K562 treated with DMSO at 1 percent for 48 hours (cell line): Measurements from ENCODE around the gene AKR1E2. TPM values are rescaled to one million over a fixed set of nuclear protein-coding genes. Genes with fewer than 3 reads are reported as not detected.

Experiments used
- total RNA-seq: library from RNA; unstranded; fragments of 300-600 nt; gene quantifications from 2 replicates; pipeline ENCODE4 v1.2.3, GENCODE V29; 2022; ENCODE audit warnings: low replicate concordance; ENCODE audit errors: extremely low read depth

The AKR1E2 gene
- total RNA-seq, result not detected in 2 replicates

DNA sequence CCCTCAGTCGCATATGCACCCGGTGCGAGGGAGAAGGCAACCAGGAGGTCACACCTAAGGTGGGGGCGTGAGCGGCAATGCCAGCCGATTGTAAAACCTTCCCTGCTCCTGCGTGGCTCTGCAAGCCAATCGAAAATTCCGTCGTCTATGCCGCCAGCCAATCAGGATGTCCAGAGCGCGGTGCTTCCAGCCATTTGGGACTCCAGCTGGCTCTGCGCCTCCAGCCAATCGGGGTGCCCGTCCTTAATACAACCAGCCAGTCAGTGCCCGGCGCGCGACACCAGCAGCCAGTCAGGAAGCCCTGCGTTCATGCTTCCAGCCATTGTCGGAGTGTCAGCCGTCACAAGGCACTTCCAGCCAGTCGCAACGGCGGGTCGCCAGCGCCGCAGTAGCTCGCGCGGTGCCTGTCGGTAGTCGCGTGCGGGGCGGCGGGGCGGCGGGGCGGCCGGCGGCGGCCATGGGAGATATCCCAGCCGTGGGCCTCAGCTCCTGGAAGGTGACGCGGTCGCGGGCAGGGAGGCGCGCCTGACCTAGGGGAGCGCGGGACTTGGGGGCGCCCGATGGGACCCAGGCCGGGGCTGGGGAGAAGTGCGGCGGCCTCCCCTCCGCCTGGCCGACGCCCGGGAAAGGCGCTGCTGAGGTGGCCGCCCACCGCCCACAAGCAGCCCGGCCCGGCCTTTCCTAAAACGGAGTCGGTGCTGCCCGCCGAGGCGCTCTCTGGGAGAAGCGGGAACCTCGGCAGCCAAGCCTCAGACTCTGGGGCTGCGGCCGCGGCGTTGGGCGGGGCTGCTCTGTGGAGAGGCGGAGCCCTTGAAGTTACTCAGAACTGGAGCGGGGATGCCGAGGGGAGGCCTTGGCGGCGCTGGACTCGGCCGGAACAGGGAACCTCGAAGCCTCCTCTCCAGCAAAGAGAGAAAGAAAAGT lies at the start of gene AKR1E2:
TSS of gene AKR1E2 (plus strand) at position 340 of the 924 bp plus-strand sequence. CDS start at position 458, 118 bp downstream.

Other genes with a start within 250 kb of the AKR1E2 start
- not detected in 2 replicates for gene AKR1C1, start 137.2 kb downstream of the AKR1E2 start, total RNA-seq
- 129 TPM in 1 of 2 replicates, not detected in the other for gene AKR1C2, start 177.7 kb downstream of the AKR1E2 start, total RNA-seq